Mucosa of descending colon (tissue), 3 donors: ENCODE data around the gene TAS2R40. TPM values are rescaled to one million over a fixed set of nuclear protein-coding genes. Genes with fewer than 3 reads are reported as not detected.

Experiments used
- ATAC-seq: fragments of 200-7000 bp; cut with Tn5 transposase; one replicate; pipeline ENCODE4 v1.9.1; 2020; ENCODE audit warnings: mild to moderate bottlenecking, moderate library complexity
- DNase-seq, 3 donors: peaks; one replicate each; pipeline ENCODE4 v3.0.0-alpha.2; 2020
- H3K36me3 ChIP-seq: fragments of 200-600 bp; one replicate; pipeline ENCODE4 v1.8.0; 2021; ENCODE audit warnings: low read depth, mild to moderate bottlenecking
- H3K4me1 ChIP-seq: fragments of 200-600 bp; one replicate; pipeline ENCODE4 v1.8.0; 2021; ENCODE audit warnings: low read depth, mild to moderate bottlenecking
- H3K4me3 ChIP-seq: fragments of 200-600 bp; one replicate; pipeline ENCODE4 v1.8.0; 2021; ENCODE audit warnings: mild to moderate bottlenecking
- H3K9me3 ChIP-seq: fragments of 200-600 bp; one replicate; pipeline ENCODE4 v1.8.0; 2021; ENCODE audit warnings: mild to moderate bottlenecking
- intact Hi-C, 2 donors: fragments of 100-400 bp; cut with DNase I in 1 of 2; cut with micrococcal nuclease in 1 of 2; formaldehyde crosslinking; loops; one replicate each; pipeline versions ENCODE4 v1.11.0 to v1.11.1; 2022; cut with DNase I, micrococcal nuclease
- total RNA-seq, 3 donors: library from RNA; stranded (reverse); fragmentation: NEBNext Ultra II Directional in 2 of 3; extraction: Animal tissue kit (Norgen Biotek cat#: 25700) in 2 of 3; gene quantifications; one replicate each; pipeline versions ENCODE4 v1.2.1 to v1.2.4, GENCODE V29; 2021 to 2023
- TF ChIP-seq, protein P1 (sequence below): fragments of 200-600 bp; IDR thresholded peaks from one replicate; pipeline ENCODE4 v1.8.0; 2022; ENCODE audit warnings: antibody characterized with exemption, mild to moderate bottlenecking
- donor health status: DM: no; HTN: no; CAD: no; lungs with moderate emphysema.
- donor health status: DM: no; HTN: no; CAD: no.
- donor health status: DM: no; HTN: yes; CAD: no.

Gene TAS2R40
- total RNA-seq, 3 donors from 2014 or later: not detected

- H3K4me1 ChIP-seq: no peaks in the 10 kb centered on the region
- no peak for DNase-seq
- TF ChIP-seq, protein P1, sequence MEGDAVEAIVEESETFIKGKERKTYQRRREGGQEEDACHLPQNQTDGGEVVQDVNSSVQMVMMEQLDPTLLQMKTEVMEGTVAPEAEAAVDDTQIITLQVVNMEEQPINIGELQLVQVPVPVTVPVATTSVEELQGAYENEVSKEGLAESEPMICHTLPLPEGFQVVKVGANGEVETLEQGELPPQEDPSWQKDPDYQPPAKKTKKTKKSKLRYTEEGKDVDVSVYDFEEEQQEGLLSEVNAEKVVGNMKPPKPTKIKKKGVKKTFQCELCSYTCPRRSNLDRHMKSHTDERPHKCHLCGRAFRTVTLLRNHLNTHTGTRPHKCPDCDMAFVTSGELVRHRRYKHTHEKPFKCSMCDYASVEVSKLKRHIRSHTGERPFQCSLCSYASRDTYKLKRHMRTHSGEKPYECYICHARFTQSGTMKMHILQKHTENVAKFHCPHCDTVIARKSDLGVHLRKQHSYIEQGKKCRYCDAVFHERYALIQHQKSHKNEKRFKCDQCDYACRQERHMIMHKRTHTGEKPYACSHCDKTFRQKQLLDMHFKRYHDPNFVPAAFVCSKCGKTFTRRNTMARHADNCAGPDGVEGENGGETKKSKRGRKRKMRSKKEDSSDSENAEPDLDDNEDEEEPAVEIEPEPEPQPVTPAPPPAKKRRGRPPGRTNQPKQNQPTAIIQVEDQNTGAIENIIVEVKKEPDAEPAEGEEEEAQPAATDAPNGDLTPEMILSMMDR: no peak
- H3K9me3 ChIP-seq: no peaks in the 10 kb centered on the region
- intact Hi-C loops: loop anchor here in 1 of 2 donors (5.0 kb wide), 1 partner anchor 209 kb away; no protein-coding TSS in a partner anchor
- H3K36me3 ChIP-seq: no peaks in the 10 kb centered on the region
- no peak for ATAC-seq
- H3K4me3 ChIP-seq: no peak overlapping the region
These were observed 5.2 kb upstream of the TAS2R40 start for GRCh38 chr7:143216686-143217085.

DNA sequence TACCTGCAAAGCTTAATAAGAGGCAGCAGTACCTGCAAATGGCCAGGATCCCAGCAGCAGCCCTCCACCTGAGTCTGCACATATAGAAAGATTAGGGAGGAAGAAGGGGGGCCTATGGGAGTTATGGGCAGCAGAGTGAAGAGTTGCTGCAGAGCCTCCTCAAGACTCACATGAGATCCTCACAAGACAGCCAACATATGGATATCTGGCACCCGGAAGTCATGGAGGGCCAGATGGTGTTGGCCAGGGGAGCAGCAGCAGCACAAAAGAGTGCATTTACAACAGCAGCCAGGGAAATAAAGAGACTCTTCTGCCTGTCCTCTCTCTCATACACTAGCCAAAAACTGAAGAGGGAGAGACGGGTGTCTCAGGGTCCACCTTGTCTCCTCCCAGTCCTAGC lies 4.0 kb upstream of the TAS2R40 start:
- Histone ChIP-seq H3K36me3 (no peaks in the 10 kb centered on the region), H3K9me3 (no peaks in the 10 kb centered on the region), H3K4me3 (no peak overlapping the region), H3K4me1 (no peaks in the 10 kb centered on the region)
- ATAC-seq: no peak
- intact Hi-C loops: loop anchor here in 1 of 2 donors (5.0 kb wide), 1 partner anchor 211 kb away; no protein-coding TSS in a partner anchor
- DNase-seq: no peak
- TF ChIP-seq, protein P1: no peak

- Histone ChIP-seq H3K4me3 (no peak overlapping the region), H3K36me3 (no peaks in the 10 kb centered on the region), H3K9me3 (no peaks in the 10 kb centered on the region), H3K4me1 (no peaks in the 10 kb centered on the region)
- DNase-seq: no peak
- intact Hi-C loops: no loop called here
- TF ChIP-seq, protein P1: no peak
- no peak for ATAC-seq
These were observed 551 bp upstream of the TAS2R40 start for GRCh38 chr7:143221286-143221685.

DNA sequence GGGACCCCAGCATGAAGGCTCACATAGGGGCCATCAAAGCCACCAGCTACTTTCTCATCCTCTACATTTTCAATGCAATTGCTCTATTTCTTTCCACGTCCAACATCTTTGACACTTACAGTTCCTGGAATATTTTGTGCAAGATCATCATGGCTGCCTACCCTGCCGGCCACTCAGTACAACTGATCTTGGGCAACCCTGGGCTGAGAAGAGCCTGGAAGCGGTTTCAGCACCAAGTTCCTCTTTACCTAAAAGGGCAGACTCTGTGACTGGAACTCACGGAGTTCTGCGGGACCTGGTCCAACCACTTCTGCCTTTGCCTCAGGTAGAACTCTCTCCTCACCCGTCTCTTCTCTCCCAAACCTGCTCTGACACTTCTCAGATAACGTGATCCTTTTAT lies 945 bp downstream of the TAS2R40 start:
- H3K36me3 ChIP-seq: no peaks in the 10 kb centered on the region
- no peak overlapping the region for H3K4me3 ChIP-seq
- TF ChIP-seq, protein P1: no peak
- intact Hi-C loops: no loop called here
- DNase-seq (no peak), ATAC-seq (peak; percentile 43)
- no peaks in the 10 kb centered on the region for H3K9me3 ChIP-seq
- H3K4me1 ChIP-seq: no peaks in the 10 kb centered on the region

DNA sequence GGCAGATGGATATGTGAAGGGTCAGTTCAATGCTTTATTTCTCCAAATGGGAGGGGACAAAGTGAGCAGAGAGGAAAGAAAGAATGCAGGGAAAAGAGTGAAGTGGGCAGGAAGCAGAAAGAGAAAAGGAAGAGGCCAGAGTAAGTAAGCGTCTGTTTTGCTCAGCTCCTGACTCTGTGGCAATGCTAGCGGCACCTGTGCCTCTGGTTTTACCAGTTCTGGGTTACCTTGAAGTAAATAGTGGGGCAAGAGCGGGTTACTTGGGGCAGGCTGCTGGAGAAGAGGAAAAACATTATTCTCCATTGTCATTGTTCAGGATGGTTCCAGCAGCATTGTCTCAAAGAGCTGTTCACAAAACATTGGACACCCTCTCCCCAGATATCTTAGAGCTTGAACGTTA lies 1.9 kb downstream of the TAS2R40 start:
- DNase-seq: no peak

More for the DNA sequence above, 1.9 kb downstream of the TAS2R40 start:
- TF ChIP-seq, protein P1: no peak
- Histone ChIP-seq H3K4me3 (no peak overlapping the region), H3K9me3 (no peaks in the 10 kb centered on the region), H3K4me1 (no peaks in the 10 kb centered on the region), H3K36me3 (no peaks in the 10 kb centered on the region)
- no peak for ATAC-seq
- intact Hi-C loops: no loop called here
